Omental fat pad (tissue), 4 donors: ENCODE data around the gene ZNF780A. TPM values are rescaled to one million over a fixed set of nuclear protein-coding genes. Genes with fewer than 3 reads are reported as not detected.

Source experiments
- ATAC-seq: fragments of 150-250 bp; one replicate; pipeline ENCODE4 v1.9.1; 2016; ENCODE audit warnings: mild to moderate bottlenecking, moderate library complexity; ENCODE audit not compliant: low FRiP score
- DNase-seq: peaks from one replicate; pipeline ENCODE4 v3.0.0-alpha.2; 2019; ENCODE audit warnings: low spot score
- CTCF ChIP-seq, 3 donors: fragments of 450-650 bp; IDR thresholded peaks; one replicate each; pipeline ENCODE4 v1.5.1; 2016 to 2017; ENCODE audit warnings: antibody characterized with exemption in 3 of 3, mild to moderate bottlenecking in 3 of 3, moderate library complexity in 2 of 3
- total RNA-seq, 4 donors: library from RNA; depleted of rRNA; stranded (reverse); fragments of >200 nt; gene quantifications; one replicate each; pipeline ENCODE4 v1.1.0, GENCODE V29; 2016

Gene ZNF780A
- total RNA-seq, 4 donors from 2014 or later = 4.8 to 14.7 (median 11.4) TPM

GRCh38 chr19:40033989-40034560 lies 56.7 kb downstream of the ZNF780A start:
- ATAC-seq = no peak
- TF ChIP-seq CTCF (IDR thresholded peaks at IDR 0.05) = no peak
- no peak for DNase-seq

- DNase-seq (no peak), ATAC-seq (no peak)
- no peak for TF ChIP-seq CTCF (IDR thresholded peaks at IDR 0.05)
Measured at GRCh38 chr19:40026597-40026970, 64.2 kb downstream of the ZNF780A start.

GRCh38 chr19:40025938-40026596 lies 64.7 kb downstream of the ZNF780A start:
- ATAC-seq (no peak), DNase-seq (no peak)
- no peak for TF ChIP-seq CTCF (IDR thresholded peaks at IDR 0.05)

GRCh38 chr19:40023969-40024368 lies 66.8 kb downstream of the ZNF780A start:
- TF ChIP-seq CTCF (IDR thresholded peaks at IDR 0.05) = no peak
- no peak for DNase-seq
- ATAC-seq = no peak

Other genes starting within 250 kb of the ZNF780A start
- gene FBL, start 244.6 kb downstream of the ZNF780A start, total RNA-seq = 100 to 1,000 TPM; 103 to 194 (median 125) TPM
- gene FCGBP, start 156.3 kb downstream of the ZNF780A start, total RNA-seq = 100 to 1,000 TPM in 1 of 4 donors, 10 to 100 TPM in 3; 12.5 to 197 (median 29.3) TPM
- 100 to 1,000 TPM in 1 of 4 donors, 10 to 100 TPM in 3; 52.6 to 141 (median 75.4) TPM for gene PSMC4, start 119.8 kb downstream of the ZNF780A start, total RNA-seq
- gene ZNF546, start 93.9 kb downstream of the ZNF780A start, total RNA-seq = 10 to 100 TPM in 1 of 4 donors, 1 to 10 TPM in 3; 1.4 to 11.8 (median 6.7) TPM
- gene ZNF780B, start 34.7 kb downstream of the ZNF780A start, total RNA-seq = 10 to 100 TPM in 2 of 4 donors, 1 to 10 TPM in 2; 7.2 to 17.8 (median 10.7) TPM
- 1 to 10 TPM; 5.9 to 9.7 (median 7.6) TPM for gene MAP3K10, start 100.5 kb upstream of the ZNF780A start, total RNA-seq
- gene TTC9B, start 127.4 kb upstream of the ZNF780A start, total RNA-seq = under 1 TPM in 1 of 4 donors, not detected in 3; 0.28 TPM
- gene CCNP, start 135.7 kb upstream of the ZNF780A start, total RNA-seq = 1 to 10 TPM in 1 of 4 donors, under 1 TPM in 2, not detected in 1; 0.37 to 1.1 (median 0.48) TPM
- 100 to 1,000 TPM in 2 of 4 donors, 10 to 100 TPM in 2; 84.7 to 151 (median 99.1) TPM for gene AKT2, start 194.4 kb upstream of the ZNF780A start, total RNA-seq